Esophagus squamous epithelium (tissue), 4 donors: ENCODE measurements around the gene DOC2B.

Source experiments
- CTCF ChIP-seq, 6 experiments: fragments of 450-650 bp in 4 of 6; fragments of 200-600 bp in 2 of 6; sonication (generic) in 2 of 6; IDR thresholded peaks; one replicate each; pipeline ENCODE4 v1.5.1; 2016 to 2019; ENCODE audit warnings: antibody characterized with exemption in 6 of 6, mild to moderate bottlenecking in 4 of 6, moderate library complexity in 4 of 6
- POLR2A ChIP-seq, 4 donors: fragments of 450-650 bp; IDR thresholded peaks; one replicate each; pipeline ENCODE4 v1.6.1; 2017; ENCODE audit warnings: antibody characterized with exemption in 4 of 4, mild to moderate bottlenecking in 4 of 4, moderate library complexity in 3 of 4

- TF ChIP-seq POLR2A (IDR thresholded peaks at IDR 0.05) (no peak), CTCF (IDR thresholded peaks at IDR 0.05) (no peak)
Measured at GRCh38 chr17:179781-180380, 1.6 kb downstream of the DOC2B start.
